ENCODE data around the gene NEXN. TPM values are rescaled to one million over a fixed set of nuclear protein-coding genes. Genes with fewer than 3 reads are reported as not detected.

The NEXN gene
- total RNA-seq (2014; rRNA removed; shearing (Covaris generic)), result 0.45 and 1.4 TPM in 2 replicates
- 0.24 and 1.4 TPM in 2 replicates for polyA plus RNA-seq (2015; cell fraction: cytosol; rRNA removed)
- 0.27 and 0.96 TPM in 2 replicates for polyA plus RNA-seq (2015; cell fraction: nucleus; rRNA removed)

- in situ Hi-C loops (cut with HindIII; ENCODE audit: low pct_unique_long_range_greater_than_20kb, low sequenced_read_pairs), result no loop called here
- DNase-seq (ENCODE audit: low read depth, low spot score), result peak; percentile 18
These were observed at the start of gene NEXN for GRCh38 chr1:77888081-77888780. NEXN (plus strand) TSS chr1:77888624; CDS start chr1:77916107, 27,483 bp downstream.

- no peak for DNase-seq (ENCODE audit: low read depth, low spot score)
- in situ Hi-C loops (cut with HindIII; ENCODE audit: low pct_unique_long_range_greater_than_20kb, low sequenced_read_pairs), result no loop called here
These were observed 46.9 kb upstream of the NEXN start for GRCh38 chr1:77841574-77841973.

DNA sequence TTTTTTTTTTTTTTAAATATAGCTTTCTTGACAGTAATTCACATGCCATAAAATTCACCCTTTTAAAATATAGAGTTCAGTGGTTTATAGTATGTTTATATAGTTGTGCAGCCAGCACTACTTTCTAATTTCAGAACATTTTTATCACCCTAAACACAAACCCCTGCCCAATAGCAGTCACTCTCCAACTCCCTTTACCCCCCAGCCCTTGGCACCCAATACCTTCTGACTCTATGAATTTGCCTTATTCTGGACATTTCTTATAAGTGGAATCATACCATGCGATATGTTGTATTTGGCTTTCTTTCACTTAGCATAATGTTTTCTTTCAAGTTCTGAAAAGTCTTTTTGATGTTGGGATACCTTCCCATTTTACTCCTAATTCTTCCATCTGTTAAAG lies 42.5 kb upstream of the NEXN start:
- in situ Hi-C loops (cut with HindIII; ENCODE audit: low pct_unique_long_range_greater_than_20kb, low sequenced_read_pairs), result no loop called here
- no peak for DNase-seq (ENCODE audit: low read depth, low spot score)

GRCh38 chr1:77846966-77847365 lies 41.5 kb upstream of the NEXN start:
- in situ Hi-C loops (cut with HindIII; ENCODE audit: low pct_unique_long_range_greater_than_20kb, low sequenced_read_pairs), result no loop called here
- no peak for DNase-seq (ENCODE audit: low read depth, low spot score)

DNA sequence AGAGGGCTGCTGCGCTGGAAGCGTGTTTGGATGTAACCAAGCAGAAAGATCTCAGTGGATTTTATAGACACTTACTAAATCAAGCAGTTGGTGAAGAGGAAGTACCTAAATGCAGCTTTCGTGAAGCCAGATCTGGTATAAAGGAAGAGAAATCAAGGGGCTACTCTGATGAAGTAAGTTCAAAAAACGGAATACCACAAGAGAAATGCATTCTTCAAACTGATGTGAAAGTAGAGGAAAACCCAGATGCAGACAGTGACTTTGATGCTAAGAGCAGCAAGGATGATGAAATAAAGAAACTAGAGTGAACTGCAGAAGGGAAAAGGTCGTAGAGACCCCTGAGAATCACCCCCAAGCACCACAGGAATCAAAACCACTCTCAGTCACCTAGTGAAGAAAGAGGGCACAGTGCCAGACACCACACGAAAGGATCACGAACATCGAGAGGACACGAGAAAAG lies 40.8 kb upstream of the NEXN start:
- in situ Hi-C loops (cut with HindIII; ENCODE audit: low pct_unique_long_range_greater_than_20kb, low sequenced_read_pairs), result no loop called here
- no peak for DNase-seq (ENCODE audit: low read depth, low spot score)

- no peak for DNase-seq (ENCODE audit: low read depth, low spot score)
- in situ Hi-C loops (cut with HindIII; ENCODE audit: low pct_unique_long_range_greater_than_20kb, low sequenced_read_pairs), result no loop called here
These were observed 38.3 kb upstream of the NEXN start for GRCh38 chr1:77850082-77850481.

- DNase-seq (ENCODE audit: low read depth, low spot score), result no peak
These were observed 30.9 kb upstream of the NEXN start for GRCh38 chr1:77857552-77857951.

DNA sequence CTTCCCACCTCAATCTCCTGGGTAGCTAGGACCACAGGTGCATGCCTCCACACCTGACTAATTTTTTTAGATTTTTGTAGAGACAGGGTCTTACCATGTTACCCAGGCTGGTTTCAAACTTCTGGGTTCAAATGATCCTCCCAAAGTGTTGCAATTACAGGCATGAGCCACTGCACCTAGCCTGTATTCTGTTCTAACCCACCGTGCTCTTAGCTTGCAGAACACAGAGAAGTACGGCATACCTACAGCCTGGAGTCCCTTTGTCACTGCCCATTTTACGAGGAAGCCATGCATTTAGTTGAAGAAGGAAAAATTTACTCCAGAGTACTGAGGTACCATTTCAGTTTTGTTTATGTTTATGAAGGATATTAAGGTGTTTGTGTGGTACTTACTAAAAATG lies 29.7 kb upstream of the NEXN start:
- in situ Hi-C loops (cut with HindIII; ENCODE audit: low pct_unique_long_range_greater_than_20kb, low sequenced_read_pairs), result no loop called here
- no peak for DNase-seq (ENCODE audit: low read depth, low spot score)

More at GRCh38 chr1:77857552-77857951, 30.9 kb upstream of the NEXN start:
- in situ Hi-C loops (cut with HindIII; ENCODE audit: low pct_unique_long_range_greater_than_20kb, low sequenced_read_pairs), result no loop called here

DNA sequence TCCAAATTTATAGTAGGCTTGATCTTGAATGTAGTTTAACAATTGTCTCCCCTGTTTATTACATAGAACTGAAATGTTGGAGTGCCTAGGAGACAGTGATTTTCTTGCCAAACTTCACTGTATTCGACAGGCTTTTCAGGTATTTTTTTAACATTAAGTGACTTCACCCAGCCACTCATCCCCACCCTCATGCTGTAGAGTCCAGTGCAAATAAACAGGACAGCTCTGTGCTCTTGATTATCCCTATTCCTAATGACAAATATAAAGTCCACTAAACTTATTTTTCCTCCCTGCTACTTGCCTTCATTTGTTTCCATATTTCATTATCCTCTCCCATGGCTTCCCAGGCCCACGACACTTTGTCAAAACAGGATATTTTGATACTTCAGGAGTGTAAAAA lies 29.2 kb upstream of the NEXN start:
- in situ Hi-C loops (cut with HindIII; ENCODE audit: low pct_unique_long_range_greater_than_20kb, low sequenced_read_pairs), result no loop called here
- DNase-seq (ENCODE audit: low read depth, low spot score), result no peak

DNA sequence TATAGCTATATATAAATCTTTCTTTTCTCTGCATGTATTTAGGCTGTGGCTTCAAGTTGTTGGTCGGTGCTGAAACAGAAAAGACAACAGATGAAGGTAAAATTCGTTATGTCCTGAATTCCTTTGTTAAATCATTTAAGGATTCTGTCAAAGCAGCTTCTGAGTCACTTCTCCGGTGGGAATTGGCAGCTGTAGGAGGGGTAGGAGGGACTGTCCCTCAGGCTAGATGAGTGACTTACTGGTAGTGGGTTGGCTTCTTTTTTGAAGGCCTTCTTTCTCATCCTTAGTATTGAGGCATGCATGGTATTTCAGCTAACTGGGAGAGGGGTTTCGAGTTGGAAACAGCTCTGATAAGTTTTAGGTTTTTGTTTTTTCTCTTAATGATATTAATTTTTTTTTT lies 22.1 kb upstream of the NEXN start:
- DNase-seq (ENCODE audit: low read depth, low spot score), result no peak
- in situ Hi-C loops (cut with HindIII; ENCODE audit: low pct_unique_long_range_greater_than_20kb, low sequenced_read_pairs), result no loop called here

DNA sequence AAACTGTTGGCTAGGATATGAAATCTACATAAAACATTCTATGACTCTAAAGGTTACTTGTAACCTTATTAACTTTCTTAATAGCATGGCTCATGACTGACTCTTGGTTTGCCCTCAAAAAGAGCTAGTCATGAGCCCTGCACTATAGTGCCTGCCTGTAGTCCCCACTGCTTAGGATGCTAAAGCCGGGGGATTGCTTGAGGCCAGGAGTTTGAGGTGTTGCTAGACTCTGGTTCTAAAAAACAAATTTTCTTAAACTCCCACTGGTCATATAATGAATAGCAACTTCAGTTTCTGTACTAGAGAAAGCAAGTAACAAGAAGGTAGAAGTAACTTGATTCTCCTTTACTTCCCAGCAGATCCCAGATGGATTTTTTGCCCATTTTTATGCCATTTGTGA lies 15.8 kb upstream of the NEXN start:
- no peak for DNase-seq (ENCODE audit: low read depth, low spot score)
- in situ Hi-C loops (cut with HindIII; ENCODE audit: low pct_unique_long_range_greater_than_20kb, low sequenced_read_pairs), result no loop called here

DNA sequence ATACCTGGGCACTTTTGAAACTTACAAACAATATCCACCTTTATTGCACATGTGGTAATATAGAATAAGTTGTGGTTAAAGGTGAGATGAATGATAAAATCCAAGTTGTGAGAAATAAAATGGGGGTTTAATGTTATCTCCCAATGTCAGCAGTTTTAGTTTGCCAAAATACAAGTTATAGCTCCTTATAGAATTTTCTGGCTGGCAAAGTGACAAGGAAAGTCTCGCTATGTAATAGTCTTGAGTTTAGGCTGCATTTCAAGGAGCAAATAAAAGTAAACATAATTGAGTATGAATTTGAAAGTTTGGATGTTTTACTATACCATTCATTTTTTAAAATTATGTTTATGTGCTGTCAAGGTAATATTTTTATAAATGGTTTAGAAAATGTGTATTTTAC lies 15.0 kb upstream of the NEXN start:
- DNase-seq (ENCODE audit: low read depth, low spot score), result no peak
- in situ Hi-C loops (cut with HindIII; ENCODE audit: low pct_unique_long_range_greater_than_20kb, low sequenced_read_pairs), result no loop called here

DNA sequence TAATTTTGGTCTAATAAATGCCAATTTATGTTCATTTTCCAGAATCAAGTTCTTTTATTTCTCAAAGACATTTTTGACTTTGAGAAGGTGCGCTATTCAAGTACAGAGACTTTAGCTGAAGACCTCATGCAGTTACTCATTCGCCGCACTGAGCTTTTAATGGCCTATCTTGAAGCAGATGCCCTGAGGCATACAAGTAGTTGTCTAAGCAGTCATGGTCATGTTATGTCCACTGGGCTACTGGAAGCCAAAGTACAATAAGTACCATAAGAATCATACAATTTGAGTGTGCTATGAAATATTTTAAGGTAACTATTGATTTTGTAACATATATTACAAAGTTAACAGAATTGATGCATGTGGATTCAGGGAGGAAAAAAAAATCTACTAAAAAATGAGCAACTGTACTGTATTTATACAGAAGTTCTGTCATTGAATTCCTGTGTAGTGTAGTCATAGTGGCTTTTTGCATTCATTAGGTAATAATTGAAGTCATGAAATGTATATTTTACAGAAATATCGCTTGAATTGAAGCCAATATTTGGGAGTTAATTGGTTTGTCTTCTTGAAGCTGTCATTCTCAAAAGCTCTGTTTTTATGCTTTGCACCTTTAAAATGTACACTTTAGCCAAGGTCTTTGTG lies 13.5 kb upstream of the NEXN start:
- DNase-seq (ENCODE audit: low read depth, low spot score), result peak; percentile 22
- in situ Hi-C loops (cut with HindIII; ENCODE audit: low pct_unique_long_range_greater_than_20kb, low sequenced_read_pairs), result no loop called here

DNA sequence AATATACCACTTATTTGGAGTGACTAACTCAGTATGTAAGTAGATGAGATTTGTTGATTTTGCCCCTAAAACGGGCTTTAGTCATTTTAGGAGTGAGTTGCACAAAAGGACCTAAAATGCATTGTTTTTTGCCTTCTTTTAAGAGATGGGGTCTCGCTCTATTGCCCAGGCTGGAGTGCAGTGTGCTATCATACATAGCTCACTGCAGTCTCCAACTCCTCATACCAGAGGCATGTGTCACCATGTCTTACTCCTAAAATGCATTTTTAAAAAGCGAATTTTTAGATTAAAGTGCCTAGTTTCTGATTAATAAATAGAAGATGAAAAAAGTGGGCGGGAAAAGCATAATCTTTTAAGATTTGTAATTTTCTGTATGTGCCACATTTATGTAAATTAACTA lies 11.5 kb upstream of the NEXN start:
- in situ Hi-C loops (cut with HindIII; ENCODE audit: low pct_unique_long_range_greater_than_20kb, low sequenced_read_pairs), result no loop called here
- no peak for DNase-seq (ENCODE audit: low read depth, low spot score)

DNA sequence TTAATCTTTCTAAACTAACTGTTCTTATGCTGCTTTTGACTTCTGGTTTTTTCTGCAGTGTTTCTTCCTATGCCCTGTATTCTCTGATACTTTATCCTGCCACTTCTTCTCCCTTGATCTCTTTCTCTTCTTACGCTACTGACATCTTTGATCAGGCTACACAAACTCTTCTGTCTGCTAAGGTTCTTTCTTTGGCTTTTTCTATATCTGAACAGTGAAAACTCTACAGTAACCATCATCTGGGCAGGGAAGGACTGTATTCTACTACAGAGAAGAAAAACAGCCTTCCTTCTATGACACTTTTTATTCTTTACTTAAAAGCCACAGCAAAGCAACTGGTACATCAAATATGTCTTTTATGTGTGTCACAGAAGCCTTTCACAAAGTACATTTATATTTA lies 7.4 kb upstream of the NEXN start:
- in situ Hi-C loops (cut with HindIII; ENCODE audit: low pct_unique_long_range_greater_than_20kb, low sequenced_read_pairs), result no loop called here
- DNase-seq (ENCODE audit: low read depth, low spot score), result no peak

GRCh38 chr1:77882411-77882810 lies 6.0 kb upstream of the NEXN start:
- in situ Hi-C loops (cut with HindIII; ENCODE audit: low pct_unique_long_range_greater_than_20kb, low sequenced_read_pairs), result no loop called here
- DNase-seq (ENCODE audit: low read depth, low spot score), result no peak

- peak; percentile 34 for DNase-seq (ENCODE audit: low read depth, low spot score)
- in situ Hi-C loops (cut with HindIII; ENCODE audit: low pct_unique_long_range_greater_than_20kb, low sequenced_read_pairs), result no loop called here
These were observed 588 bp downstream of the NEXN start for GRCh38 chr1:77888781-77889642.

GRCh38 chr1:77889671-77890070 lies 1.2 kb downstream of the NEXN start:
- DNase-seq (ENCODE audit: low read depth, low spot score), result no peak
- in situ Hi-C loops (cut with HindIII; ENCODE audit: low pct_unique_long_range_greater_than_20kb, low sequenced_read_pairs), result no loop called here
